SK-N-SH treated with all-trans-retinoic acid at 6 μM for 48 hours (cell line): Measurements from ENCODE around the gene KCNMB1.

Experiments used
- ATAC-seq: fragments of 200-7000 bp; cut with Tn5 transposase; 3 replicates; pipeline ENCODE4 v1.9.1; 2020; ENCODE audit warnings: mild to moderate bottlenecking, moderate library complexity
- ARNTL ChIP-seq: fragments of 450-650 bp; formaldehyde crosslinking; IDR thresholded peaks from 2 replicates; pipeline ENCODE4 v1.5.0; 2020; ENCODE audit warnings: low read depth, mild to moderate bottlenecking, moderate library complexity, borderline replicate concordance
- BACH2 ChIP-seq: fragments of 250-450 bp; sonication (Bioruptor Pico); IDR thresholded peaks from 2 replicates; pipeline ENCODE4 v1.9.0; 2021; ENCODE audit warnings: mild to moderate bottlenecking, borderline replicate concordance
- CREB5 ChIP-seq: fragments of 250-450 bp; sonication (Bioruptor Pico); IDR thresholded peaks from 2 replicates; pipeline ENCODE4 v1.5.1; 2020; ENCODE audit warnings: low read depth, mild to moderate bottlenecking, moderate library complexity
- CSDC2 ChIP-seq: fragments of 250-450 bp; sonication (Bioruptor Pico); IDR thresholded peaks from 2 replicates; pipeline ENCODE4 v1.5.0; 2020; ENCODE audit warnings: mild to moderate bottlenecking, moderate library complexity
- ESRRG ChIP-seq: fragments of 250-450 bp; sonication (Bioruptor Pico); IDR thresholded peaks from 2 replicates; pipeline ENCODE4 v1.6.1; 2021; ENCODE audit warnings: mild to moderate bottlenecking
- OSR1 ChIP-seq: fragments of 250-450 bp; sonication (Bioruptor Pico); IDR thresholded peaks from 2 replicates; pipeline ENCODE4 v1.8.0; 2022; ENCODE audit warnings: moderate library complexity, mild to moderate bottlenecking, inconsistent platforms
- PATZ1 ChIP-seq: fragments of 250-450 bp; sonication (Bioruptor Pico); IDR thresholded peaks from 2 replicates; pipeline ENCODE4 v1.8.0; 2020; ENCODE audit warnings: mild to moderate bottlenecking, moderate library complexity, borderline replicate concordance
- POU6F1 ChIP-seq: fragments of 250-450 bp; sonication (Bioruptor Pico); IDR thresholded peaks from 2 replicates; pipeline ENCODE4 v1.8.0; 2021; ENCODE audit warnings: low read depth, mild to moderate bottlenecking, moderate library complexity, borderline replicate concordance
- PPARA ChIP-seq: fragments of 250-450 bp; sonication (Bioruptor Pico); IDR thresholded peaks from 2 replicates; pipeline ENCODE4 v1.5.0; 2020; ENCODE audit warnings: mild to moderate bottlenecking, borderline replicate concordance
- RARB ChIP-seq: fragments of 250-450 bp; sonication (Bioruptor Pico); IDR thresholded peaks from 2 replicates; pipeline ENCODE4 v1.8.0; 2021; ENCODE audit warnings: mild to moderate bottlenecking, moderate library complexity
- TCF4 ChIP-seq: fragments of 250-450 bp; sonication (Bioruptor Pico); IDR thresholded peaks from 2 replicates; pipeline ENCODE4 v1.8.0; 2021; ENCODE audit warnings: mild to moderate bottlenecking, moderate library complexity, borderline replicate concordance
- TSHZ2 ChIP-seq: fragments of 250-450 bp; sonication (Bioruptor Pico); IDR thresholded peaks from 2 replicates; pipeline ENCODE4 v1.5.0; 2020; ENCODE audit warnings: mild to moderate bottlenecking, moderate library complexity
- ZC3H10 ChIP-seq: fragments of 250-450 bp; sonication (Bioruptor Pico); IDR thresholded peaks from 2 replicates; pipeline ENCODE4 v1.5.1; 2021; ENCODE audit warnings: mild to moderate bottlenecking, moderate library complexity
- ZFP3 ChIP-seq: fragments of 250-450 bp; sonication (Bioruptor Pico); IDR thresholded peaks from 2 replicates; pipeline ENCODE4 v1.5.0; 2020; ENCODE audit warnings: mild to moderate bottlenecking, moderate library complexity
- ZFP30 ChIP-seq: fragments of 450-650 bp; formaldehyde crosslinking; IDR thresholded peaks from 2 replicates; pipeline ENCODE4 v1.5.0; 2022; ENCODE audit warnings: mild to moderate bottlenecking, moderate library complexity
- ZNF565 ChIP-seq: fragments of 450-650 bp; formaldehyde crosslinking; conservative IDR thresholded peaks from 2 replicates; pipeline ENCODE4 v1.5.0; 2020; ENCODE audit warnings: low read depth, mild to moderate bottlenecking, moderate library complexity
- ZNF8 ChIP-seq: fragments of 450-650 bp; formaldehyde crosslinking; IDR thresholded peaks from 2 replicates; pipeline ENCODE4 v1.5.0; 2020; ENCODE audit warnings: mild to moderate bottlenecking, moderate library complexity

The KCNMB1 gene

GRCh38 chr5:170347022-170347567 lies 42.1 kb downstream of the KCNMB1 start (continued):
- no peak for TF ChIP-seq PPARA (CRISPR knock-in tag)

GRCh38 chr5:170345971-170346370 lies 43.2 kb downstream of the KCNMB1 start:
- TF ChIP-seq PATZ1 (CRISPR knock-in tag) = no peak
- TF ChIP-seq BACH2 (CRISPR knock-in tag) = no peak
- no peak for TF ChIP-seq CSDC2
- no peak for TF ChIP-seq POU6F1
- TF ChIP-seq ZFP30 (CRISPR knock-in tag) = no peak
- no peak for TF ChIP-seq PPARA (CRISPR knock-in tag)
- TF ChIP-seq CREB5 (CRISPR knock-in tag) = no peak
- no peak for TF ChIP-seq ZC3H10
- TF ChIP-seq ZNF565 = no peak
- no peak for TF ChIP-seq ESRRG (CRISPR knock-in tag)
- no peak for TF ChIP-seq RARB (CRISPR knock-in tag)
- TF ChIP-seq TSHZ2 (CRISPR knock-in tag) = no peak
- TF ChIP-seq ZFP3 (CRISPR knock-in tag) = no peak
- no peak for ATAC-seq

GRCh38 chr5:170343177-170343576 lies 46.0 kb downstream of the KCNMB1 start:
- TF ChIP-seq OSR1 (CRISPR knock-in tag) = no peak
- TF ChIP-seq ZNF8 (CRISPR knock-in tag) = no peak
- no peak for TF ChIP-seq TSHZ2 (CRISPR knock-in tag)
- no peak for ATAC-seq

- no peak for ATAC-seq
- TF ChIP-seq CREB5 (CRISPR knock-in tag) = no peak
- no peak for TF ChIP-seq ARNTL (CRISPR knock-in tag)
- no peak for TF ChIP-seq ZC3H10
- TF ChIP-seq ZFP3 (CRISPR knock-in tag) = no peak
- no peak for TF ChIP-seq PATZ1 (CRISPR knock-in tag)
- no peak for TF ChIP-seq TSHZ2 (CRISPR knock-in tag)
- TF ChIP-seq OSR1 (CRISPR knock-in tag) = no peak
- TF ChIP-seq TCF4 (CRISPR knock-in tag) = no peak
- TF ChIP-seq BACH2 (CRISPR knock-in tag) = no peak
- no peak for TF ChIP-seq PPARA (CRISPR knock-in tag)
Observed at GRCh38 chr5:170342153-170342725, 46.9 kb downstream of the KCNMB1 start.
